ENCODE results near the gene NOTCH1.
"Not testable (repeated sequence)": the region's sequence is repeated elsewhere in the genome, so short reads cannot be mapped to it uniquely, and the experiment has no call there.

Gene NOTCH1

DNA sequence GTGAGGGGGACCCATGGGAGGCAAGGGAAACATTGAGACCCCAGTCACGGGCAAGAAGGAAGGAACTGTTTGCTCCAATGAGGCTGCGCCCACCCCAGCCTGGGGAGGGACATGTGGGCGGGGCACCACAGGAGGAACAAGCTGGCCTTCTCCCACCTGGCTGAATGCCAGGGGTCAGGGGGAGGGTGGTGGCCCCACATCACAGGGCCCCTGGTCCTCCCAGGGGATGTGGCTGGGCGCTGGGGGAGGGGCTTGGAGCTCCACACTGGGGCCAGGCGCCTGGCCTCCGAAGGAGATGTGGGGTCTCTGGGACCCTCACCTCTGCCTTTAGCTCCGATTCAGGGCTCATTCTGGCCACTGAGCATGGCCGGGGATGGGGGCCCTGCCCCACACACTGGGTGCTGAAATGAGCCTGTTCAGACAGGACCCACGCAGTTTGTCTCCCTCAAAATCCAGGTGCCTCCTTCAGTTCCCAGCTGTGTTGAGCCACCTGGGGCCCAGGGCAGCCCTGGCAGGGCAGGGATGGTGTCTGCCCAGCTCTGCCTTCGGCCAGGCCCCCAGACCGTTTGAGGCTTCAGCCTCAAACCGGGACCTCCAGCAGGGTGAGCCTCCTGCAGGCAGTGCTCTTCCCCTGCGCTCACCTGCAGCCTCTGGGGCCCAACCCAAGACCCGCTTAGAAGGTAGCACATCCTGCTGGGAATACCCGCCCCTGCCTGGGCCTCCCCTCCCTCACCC is 33.2 kb upstream of the NOTCH1 start:
- peak; percentile 12 for DNase-seq

DNA sequence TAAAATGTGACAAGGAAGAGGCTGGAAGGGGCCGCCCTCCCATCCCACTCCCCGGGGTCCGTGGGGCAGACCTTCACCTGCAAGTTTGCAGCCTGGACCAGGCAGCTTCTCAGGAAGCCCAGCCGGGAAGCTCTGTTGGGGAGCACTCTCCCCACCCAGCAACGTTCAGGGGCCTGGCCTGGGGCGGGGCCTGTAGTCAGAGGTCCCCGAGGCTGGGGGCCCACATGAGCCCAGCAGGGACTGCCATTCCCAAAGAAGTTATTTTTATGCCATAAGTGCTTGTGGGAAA is 32.7 kb upstream of the NOTCH1 start:
- no peak for DNase-seq

DNA sequence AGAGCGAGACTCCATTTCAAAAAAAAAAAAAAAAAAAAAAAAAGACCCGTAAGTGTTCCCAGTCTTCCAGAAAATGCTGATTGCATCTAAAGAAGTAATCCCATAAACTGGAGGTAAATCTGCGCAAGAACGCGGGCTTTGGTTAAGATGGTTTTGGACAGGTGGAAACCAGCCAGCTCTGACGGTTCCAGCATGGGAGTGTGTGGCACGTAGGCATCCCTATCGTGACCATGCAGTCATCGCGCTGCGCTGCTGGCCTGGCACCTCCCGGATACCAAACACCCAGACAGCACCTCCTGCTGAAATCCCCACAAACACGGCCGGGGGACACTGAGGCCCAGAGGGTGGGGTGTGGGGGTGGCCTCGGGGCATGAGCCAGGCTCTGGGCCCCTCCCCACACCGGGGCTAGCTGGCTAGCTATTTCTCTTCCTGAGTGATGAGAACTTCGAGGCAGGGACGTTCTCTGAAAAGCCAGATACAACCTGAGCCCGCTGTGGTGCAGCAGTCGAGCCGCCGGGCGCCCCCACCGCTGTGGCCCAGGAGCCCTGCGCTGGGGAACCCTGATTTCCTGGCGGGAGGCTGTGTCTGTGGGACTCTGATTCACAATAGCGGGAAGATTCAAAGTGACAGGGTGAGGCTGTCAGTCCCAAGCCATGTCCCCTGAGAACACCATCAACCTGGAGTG is 32.2 kb upstream of the NOTCH1 start:
- DNase-seq: no peak

DNA sequence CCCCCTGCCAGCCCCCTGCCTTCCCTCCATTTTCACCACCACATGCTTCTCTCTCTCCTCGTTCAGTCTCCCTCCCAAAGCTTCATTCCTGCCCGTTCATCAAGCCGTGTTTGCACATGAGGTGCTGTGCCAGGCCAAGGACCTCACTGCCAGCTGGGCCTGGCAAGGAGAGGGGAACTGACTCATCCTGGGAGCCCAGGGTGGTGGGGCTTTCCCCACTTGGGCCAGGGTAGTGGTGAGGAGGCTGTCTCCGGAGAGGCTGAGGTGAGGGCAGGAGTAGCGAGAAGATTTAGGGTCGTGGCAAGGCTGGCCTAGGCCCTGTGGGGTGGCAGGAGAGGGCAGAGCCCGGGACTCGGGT is 30.4 kb upstream of the NOTCH1 start:
- no peak for DNase-seq

DNA sequence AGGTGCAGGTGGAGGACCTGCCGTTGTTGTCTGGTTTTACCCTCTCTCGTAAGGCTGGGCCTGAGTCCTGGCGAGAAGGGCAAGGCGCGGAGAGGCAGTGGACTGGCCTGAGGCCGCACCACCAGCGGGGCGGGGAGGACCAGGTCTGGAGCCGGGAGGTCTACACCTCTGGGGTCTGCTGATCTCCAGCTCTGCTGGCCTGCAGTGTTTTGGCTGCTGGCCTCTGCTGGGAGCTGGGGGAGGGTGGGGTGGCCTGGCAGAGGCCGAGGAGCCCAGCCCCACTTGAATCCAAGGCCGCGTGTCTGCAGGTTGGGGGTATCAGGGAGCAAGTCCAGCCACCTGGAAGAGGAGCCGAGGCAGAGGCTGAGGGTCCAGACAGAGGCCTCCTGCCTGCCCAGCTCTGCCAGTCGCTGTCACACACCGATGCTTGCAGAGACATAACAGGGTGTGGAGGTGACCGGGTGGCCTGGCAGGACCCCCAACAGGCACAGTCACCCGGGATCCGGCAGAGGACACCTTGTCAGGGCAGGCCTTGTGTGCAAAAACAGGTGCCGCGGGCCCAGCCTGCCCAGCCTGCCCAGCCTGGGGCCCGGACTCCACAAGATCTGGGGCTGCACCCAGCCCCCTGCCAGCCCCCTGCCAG is 29.9 kb upstream of the NOTCH1 start:
- DNase-seq: no peak

DNA sequence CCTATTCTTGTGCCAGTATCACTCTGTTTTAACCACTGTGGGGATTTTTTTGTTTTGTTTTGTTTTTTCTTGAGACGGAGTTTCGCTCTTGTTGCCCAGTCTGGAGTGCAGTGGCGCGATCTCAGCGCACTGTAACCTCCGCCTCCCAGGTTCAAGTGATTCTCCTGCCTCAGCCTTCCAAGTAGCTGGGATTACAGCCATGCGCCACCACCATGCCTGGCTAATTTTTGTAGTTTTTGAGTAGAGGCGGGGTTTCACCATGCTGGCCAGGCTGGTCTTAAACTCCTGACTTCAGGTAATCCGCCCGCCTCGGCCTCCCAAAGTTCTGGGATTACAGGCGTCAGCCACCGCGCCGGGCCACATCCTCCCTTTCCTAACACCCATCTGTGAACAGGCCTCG is 28.8 kb upstream of the NOTCH1 start:
- not testable (repeated sequence) for DNase-seq

DNA sequence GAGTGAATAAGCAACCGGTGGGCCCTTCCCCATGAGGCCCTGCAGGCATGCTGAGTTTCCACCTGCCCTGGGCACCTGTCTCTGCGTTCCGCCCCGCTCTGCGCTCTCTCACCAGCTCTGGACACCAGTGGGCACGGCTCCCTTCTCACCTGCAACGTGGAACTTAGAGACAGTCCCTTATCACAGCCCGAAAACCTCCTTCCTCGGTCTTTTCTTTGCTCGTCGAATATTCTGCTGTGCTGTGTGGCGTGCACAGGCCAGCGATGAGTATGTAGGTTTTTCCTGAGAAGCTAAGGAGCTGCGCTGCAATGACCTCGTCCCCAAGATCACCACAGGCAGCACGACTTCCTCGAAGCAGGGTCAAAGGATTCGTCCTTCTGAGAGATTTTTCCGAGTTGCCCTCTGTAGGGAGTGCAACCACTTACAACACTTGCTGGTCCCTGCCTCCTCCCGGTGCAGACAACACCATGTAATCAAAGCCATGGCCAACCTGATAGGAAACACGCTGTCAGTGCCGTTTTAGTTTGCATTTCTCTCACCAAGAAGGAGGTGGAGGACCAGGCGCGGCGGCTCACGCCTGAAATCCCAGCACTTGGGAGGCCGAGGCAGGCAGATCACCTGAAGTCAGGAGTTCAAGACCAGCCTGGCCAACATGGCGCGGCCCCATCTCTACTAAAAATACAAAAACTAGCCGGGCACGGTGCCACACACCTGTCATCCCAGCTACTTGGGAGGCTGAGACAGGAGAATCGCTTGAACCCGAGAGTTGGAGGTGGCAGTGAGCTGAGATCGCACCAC is 27.2 kb upstream of the NOTCH1 start:
- DNase-seq: no peak

DNA sequence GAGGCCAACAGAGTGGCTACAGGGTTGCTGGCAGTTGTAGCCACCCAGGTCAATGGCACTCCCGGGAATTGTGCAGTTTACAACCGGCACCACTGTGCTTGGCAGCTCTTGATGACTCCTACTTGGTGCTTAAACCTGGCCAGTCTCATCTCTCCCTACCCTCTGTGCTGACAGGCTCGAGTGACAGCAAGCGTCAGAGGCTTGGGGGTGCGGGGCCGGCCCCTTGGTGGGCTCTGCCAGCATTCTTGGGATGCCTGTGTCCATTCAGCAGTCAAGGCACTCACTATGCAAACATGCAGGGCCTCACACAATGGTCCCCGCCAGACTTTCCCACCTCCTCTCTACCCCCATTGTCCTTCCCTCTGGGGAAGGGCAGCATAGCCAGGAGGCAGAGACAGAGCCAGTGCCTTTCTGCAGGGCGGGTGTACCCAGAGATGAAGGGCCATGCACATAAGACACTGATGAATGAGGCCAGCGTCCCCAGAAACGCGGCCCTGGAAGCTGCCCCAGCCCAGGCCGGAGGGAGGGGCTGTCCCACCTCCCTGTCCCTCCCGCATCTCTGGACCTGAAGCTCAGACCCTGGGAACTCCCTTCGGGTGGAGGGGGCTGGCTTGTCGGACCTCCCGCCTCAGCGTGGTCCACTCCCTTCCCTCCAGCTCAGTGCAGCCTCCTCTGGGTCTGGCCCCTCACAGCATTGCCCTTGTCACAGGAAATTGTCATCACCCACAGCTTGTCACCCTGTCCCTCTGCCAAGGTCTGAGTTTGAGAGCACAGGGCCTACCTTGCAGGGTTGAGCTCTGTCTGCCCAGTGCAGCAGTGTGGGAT is 26.4 kb upstream of the NOTCH1 start:
- DNase-seq: no peak

DNA sequence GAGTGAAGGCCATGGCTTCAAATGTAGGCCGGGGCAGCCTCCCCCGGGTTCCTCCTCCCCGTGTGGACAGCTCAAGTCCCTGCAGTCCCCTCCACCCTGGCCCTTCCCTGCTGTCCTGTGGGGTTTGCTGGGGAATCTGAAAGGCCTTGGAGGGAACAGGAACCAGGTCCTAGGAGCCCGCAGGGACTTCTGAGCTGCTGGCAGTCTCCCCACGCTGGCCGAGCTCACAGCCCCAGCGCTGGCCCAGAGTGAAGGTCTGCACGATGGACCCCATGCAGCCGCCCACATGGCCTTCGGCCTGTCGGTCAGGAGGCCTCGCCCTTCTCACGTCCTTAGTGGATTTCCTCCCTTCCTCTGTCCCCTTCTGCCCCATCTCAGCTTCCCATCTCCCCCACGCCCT is 25.7 kb upstream of the NOTCH1 start:
- DNase-seq: no peak

DNA sequence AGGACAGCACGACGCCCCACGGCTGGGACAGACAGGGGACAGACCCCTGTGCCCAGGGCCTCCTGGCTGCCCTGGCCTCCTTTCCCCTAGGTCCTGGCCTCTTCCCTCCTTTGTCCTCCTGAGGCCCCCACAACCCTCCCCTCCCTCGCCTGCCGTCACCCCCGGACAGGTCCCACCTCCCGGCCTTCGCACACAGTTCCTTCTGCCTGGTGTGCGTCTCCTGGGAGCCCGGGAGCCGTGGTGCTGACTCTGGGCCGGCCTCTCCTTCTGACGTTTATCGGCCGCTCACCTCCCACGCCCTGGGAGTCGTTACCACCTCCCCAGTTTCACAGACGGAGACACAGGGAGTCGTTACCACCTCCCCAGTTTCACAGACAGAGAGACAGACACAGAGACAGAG is 25.1 kb upstream of the NOTCH1 start:
- DNase-seq: no peak

DNA sequence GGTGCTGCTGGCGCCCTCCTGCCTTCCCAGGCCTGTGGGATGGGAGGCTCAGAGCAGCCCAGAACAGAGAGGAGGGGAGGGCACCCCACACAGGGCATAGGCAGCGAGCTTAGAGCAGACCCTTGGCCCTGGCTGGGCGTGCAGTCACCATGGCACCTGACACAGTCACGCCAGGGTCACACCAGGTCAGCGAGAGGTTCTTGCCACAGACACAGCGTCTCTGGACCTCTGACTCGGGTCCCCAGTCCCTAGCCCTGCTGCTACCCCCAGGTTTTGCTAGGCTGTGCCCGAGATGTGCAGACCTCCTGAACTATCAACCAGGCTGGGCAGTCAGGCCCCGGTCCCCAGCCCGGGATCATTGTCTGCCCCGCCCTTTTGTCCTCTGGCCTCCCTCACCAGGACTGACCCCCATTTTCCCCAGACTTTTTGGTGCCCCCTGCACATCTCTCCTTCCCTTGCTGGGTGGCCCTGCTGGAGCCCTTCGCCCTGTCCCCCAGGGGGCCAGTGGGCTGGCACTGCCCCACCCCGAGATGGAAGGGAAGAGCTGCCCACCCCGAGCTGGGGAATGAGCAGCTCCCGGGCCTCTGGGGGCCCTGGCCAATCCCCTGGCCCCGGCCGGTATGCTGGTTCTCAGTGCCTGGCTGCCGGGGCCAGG is 24.5 kb upstream of the NOTCH1 start:
- DNase-seq: no peak

DNA sequence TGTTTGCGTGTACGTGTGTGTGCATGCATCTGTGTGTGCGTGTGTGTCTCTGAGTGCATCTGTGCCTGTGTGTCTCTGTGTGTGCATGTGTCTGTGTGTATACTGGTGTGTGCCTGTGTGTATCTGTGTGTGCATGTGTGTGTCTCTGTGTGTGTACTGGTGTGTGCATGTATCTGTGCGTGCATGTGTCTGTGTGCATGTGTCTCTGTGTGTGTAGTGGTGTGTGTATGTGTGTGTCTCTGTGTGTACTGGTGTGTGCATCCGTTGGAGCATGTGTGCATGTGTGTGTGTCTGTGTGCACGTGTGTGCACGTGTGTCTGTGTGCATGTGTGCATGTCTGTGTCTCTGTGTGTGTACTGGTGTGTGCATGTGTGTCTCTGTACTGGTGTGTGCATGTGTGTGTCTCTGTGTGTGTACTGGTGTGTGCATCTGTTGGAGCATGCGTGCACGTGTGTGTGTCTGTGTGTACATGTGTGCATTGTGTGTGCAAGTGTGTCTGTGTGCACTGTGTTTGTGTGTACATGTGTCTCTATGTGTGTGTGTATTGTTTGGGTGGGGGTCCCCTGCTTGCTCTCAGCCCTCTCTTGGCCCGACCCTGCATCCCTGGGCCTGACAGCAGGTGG is 23.8 kb upstream of the NOTCH1 start:
- DNase-seq: no peak

DNA sequence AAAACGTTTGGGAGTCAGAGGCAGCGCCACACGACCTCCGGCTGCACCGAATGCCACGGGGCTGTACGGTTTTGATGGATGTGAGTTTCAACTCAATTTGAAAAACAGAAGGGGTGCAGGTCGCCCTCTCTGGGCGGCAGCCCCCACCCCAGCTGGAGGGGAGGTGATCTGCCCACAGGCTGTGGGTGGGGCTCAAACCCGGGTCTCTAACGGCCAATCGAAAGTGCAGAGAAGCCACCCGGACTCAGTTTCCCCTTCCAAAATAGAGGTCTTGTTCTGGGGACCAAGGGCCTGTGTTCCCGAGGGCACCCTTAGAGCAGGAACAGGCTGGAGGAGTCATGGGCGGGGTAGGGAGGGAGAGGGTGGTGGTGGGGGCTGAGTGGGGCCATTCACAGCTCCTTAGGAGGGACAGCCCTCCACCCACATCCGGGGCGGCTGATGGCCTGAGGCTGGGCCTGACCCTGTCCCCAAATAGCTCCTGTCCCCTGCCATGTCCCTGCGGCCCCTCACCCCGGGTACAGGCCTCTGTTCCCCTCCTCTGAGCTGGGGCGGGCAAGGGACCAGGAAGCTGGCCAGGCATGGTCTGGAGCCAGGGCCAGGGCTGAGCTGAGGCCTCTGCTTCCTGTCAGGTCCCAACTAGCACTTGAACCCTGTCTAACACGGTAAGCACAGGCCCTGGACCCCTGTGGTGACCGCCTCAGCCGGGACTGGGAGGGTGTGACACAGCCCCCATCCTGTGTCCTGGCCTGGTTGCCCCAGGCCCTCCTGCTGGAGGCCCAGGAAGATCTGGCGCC is 22.6 kb upstream of the NOTCH1 start:
- DNase-seq: no peak

DNA sequence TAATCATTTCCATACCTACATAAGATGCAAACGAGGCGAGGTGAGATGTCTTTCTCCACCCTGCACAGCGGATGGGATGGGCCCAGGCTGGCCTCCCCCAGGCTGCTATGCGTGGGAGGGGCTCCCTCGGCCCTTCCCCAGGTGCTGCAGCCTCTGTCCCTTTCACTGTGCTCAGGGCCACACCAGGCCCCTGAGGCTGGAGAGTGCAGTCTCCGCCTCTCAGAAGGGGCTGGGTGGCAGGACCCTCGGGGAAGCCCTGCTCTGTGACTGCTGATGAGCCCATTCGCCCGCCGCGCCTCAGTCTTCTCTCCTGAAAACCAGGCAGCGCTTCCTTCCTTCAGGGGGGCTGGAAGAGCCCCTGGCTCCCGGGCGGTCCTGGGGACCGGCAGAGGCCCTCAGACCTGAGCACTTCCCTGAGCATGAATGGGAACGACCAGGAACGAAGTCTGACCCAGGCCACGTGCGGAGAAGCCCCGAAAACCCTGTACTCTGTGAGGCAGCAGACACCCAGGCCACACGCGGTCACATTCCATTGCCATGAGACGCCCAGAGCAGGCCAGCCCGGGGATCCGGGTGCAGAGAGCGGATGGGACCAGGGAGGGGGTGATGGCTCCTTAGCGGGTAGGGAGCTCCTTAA is 21.9 kb upstream of the NOTCH1 start:
- DNase-seq: no peak

DNA sequence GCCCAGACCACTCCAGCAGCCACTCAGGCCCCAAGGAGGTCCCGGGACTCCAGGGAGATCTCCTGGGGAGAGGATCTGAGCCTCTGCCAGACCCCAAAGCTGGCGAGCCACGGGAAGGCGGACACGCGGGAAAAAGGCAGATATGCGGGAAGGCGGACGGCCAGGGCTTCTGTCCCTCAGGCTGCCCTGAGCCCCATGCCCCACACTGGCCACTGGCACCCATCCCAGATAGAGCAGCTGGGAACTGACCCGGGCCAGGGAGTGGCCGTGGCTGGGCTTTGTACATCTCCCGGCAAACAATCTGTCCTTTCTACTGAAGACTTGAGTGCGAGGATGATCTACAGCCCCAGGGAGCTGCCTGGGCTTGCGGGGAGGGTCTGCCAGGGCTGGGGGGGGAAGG is 21.1 kb upstream of the NOTCH1 start:
- no peak for DNase-seq

DNA sequence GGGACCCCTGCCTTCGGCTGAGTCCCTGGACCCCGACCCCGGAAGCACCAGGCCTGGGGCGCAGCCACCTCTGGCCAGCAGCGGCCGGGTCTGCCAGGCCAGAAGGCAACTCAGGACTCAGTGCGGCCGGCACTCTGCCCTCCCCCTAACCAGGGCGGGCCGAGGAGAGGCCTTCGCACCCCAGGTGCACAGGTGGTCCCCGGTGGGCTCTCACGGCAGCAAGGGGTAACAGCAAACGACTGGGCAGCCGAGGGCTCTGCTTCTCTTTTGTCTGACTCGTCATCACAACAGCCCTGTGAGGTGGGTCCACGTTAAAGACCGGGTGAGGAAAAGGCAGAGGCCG is 20.7 kb upstream of the NOTCH1 start:
- no peak for DNase-seq

DNA sequence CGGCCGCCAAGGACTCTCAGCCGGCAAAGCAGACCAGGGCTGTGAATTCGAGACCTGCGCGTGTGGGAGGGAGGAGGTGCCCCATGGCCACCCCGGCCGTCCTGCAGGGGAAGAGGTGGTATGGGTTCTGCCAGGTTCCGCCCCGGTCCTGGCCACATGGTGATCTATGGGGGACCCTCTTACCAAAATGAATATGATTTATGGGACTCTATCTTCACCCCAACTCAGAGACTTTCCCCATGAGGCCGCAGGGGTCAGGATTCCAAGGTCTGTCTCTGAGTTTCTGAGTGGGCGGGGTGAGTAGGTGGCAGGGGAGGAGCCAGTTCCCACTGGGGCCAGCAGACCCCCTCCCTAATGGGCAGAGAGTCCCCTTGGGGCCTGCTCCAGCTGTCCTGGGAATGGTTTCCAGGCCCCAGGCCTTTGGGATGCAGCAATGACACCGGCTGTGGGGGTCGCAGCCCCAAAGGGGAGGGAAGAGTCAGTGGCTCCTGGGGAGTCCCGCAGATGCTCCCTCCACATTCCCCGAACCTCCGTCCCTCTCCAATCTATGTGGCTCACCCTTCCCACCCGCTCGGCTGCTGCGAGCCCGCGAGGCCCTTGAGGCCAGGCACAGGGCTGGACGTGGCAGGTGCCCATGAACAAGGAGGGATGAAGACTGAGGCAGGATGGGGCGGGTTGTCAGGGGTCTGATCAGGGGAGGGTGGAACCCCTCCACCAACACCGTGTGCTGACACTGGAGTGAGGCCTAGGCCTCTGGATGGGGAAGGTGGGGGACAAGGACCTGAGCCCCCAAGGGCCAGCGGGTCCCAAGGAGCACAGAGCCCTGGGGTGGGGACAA is 20.1 kb upstream of the NOTCH1 start:
- no peak for DNase-seq

DNA sequence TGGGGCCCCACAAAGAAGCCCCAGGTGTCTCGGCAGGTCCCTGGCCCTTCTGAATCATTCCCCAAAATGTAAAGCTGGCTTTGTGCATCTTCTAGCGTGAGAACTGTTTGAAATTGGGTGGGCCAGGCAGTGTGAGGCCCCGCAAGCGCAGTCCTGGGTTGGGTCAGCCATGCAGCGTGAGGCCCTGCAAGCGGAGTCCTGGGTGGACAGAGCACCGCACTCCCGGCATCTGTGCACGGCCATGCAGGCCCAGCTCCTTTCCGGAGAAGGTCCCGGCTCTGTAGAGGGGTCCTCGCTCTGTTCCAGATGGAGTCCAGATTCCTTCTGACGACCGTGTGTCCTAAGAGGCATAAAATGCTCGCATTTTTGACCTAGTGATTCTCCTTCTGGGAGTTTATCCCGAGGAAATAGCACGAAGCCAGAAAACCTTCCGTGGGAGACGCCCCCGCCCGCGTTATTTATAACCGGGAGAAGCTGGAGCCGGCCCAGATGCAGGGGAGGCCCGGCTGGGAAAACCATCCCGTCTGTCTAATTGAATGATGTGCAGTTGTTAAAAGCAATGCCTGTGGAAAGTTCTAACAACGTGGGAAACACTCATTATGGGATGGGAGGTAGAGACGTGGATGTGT is 19.4 kb upstream of the NOTCH1 start:
- no peak for DNase-seq

DNA sequence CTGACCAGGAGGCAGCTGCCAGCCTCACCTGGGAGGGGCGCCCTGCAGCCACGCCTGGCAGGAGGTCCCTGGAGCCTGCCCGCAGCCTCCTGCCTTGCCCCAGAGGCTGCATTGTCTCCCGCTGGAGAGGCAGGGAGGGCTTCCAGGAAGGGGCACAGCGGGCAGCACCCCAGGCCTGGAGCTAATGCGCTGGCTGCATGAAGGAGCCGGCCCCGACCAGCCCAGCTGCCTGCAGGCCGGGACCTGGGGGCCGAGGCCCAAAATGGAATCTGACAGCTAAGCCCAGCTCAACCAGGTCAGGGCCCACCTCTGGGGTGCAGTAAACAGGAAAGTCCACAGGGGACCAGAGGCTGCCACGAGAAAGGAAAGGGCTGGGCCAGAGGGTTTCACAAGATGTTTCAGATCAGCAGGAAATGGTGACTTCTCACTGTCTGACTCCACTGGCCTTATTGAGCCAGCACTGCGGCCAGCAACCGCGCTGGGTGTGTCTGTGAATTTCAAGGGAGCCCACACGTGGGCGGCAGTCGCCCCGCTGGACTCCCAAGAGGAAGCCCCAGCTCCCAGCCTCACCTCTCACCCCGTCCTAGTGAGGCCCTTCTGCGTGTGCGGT is 18.6 kb upstream of the NOTCH1 start:
- no peak for DNase-seq

All from activated naive CD4-positive, alpha-beta T cell treated with Interleukin-2 at 50 U/mL for 16 hours (primary cell).